HepG2 (cell line): ENCODE results near the gene MFAP5.

ENCODE experiments used
- ATF1 ChIP-seq: IDR thresholded peaks from 2 replicates; pipeline ENCODE4 v1.6.1; 2016; ENCODE audit warnings: mild to moderate bottlenecking, control low read depth
- CCAR2 ChIP-seq: fragments of 200-400 bp; formaldehyde crosslinking; optimal IDR thresholded peaks from 2 replicates; pipeline ENCODE3; 2018; ENCODE audit warnings: low read depth, mild to moderate bottlenecking, low read length, moderate library complexity
- NR2F6 ChIP-seq, 2 experiments: IDR thresholded peaks; 2 replicates each; pipeline ENCODE4 v1.6.1; 2016; ENCODE audit warnings: antibody characterized with exemption in 1 of 2, mild to moderate bottlenecking in 1 of 2
- NR3C1 ChIP-seq: sonication (generic); formaldehyde crosslinking; IDR thresholded peaks from 2 replicates; pipeline ENCODE4 v1.4.0; 2020; ENCODE audit warnings: missing genetic modification reagents
- RBFOX2 ChIP-seq: fragments of 200-400 bp; formaldehyde crosslinking; IDR thresholded peaks from 2 replicates; pipeline ENCODE4 v1.6.1; 2017; ENCODE audit warnings: low read depth, mild to moderate bottlenecking, low read length
- RFX5 ChIP-seq: IDR thresholded peaks from 2 replicates; pipeline ENCODE4 v1.6.1; 2011; ENCODE audit warnings: low read depth, low read length, improper control_type of control experiment
- STAT6 ChIP-seq: sonication (generic); formaldehyde crosslinking; IDR thresholded peaks from 2 replicates; pipeline ENCODE4 v1.4.0; 2020; ENCODE audit warnings: missing genetic modification reagents, mild to moderate bottlenecking, borderline replicate concordance
- ZBTB4 ChIP-seq: sonication (generic); formaldehyde crosslinking; IDR thresholded peaks from 2 replicates; pipeline ENCODE4 v1.4.0; 2020; ENCODE audit warnings: missing genetic modification reagents, mild to moderate bottlenecking, borderline replicate concordance
- ZNF326 ChIP-seq: sonication (generic); formaldehyde crosslinking; IDR thresholded peaks from 2 replicates; pipeline ENCODE4 v1.4.0; 2020; ENCODE audit warnings: missing genetic modification reagents, borderline replicate concordance
- ZNF660 ChIP-seq: sonication (generic); formaldehyde crosslinking; IDR thresholded peaks from 2 replicates; pipeline ENCODE4 v1.5.1; 2020; ENCODE audit warnings: mild to moderate bottlenecking, low read depth, missing genetic modification reagents, borderline replicate concordance

- no peak for TF ChIP-seq RFX5
- no peak for TF ChIP-seq ZBTB4 (CRISPR knock-in tag)
- TF ChIP-seq CCAR2 = no peak
- TF ChIP-seq ATF1 = no peak
- no peak for TF ChIP-seq STAT6 (CRISPR knock-in tag)
- TF ChIP-seq NR3C1 (CRISPR knock-in tag) = no peak
- no peak for TF ChIP-seq RBFOX2
- TF ChIP-seq ZNF660 (CRISPR knock-in tag) = no peak
- no peak for TF ChIP-seq ZNF326 (CRISPR knock-in tag)
- TF ChIP-seq NR2F6 (IDR thresholded peaks at IDR 0.05) = no peak
- TF ChIP-seq NR2F6 (CRISPR knock-in tag; IDR thresholded peaks at IDR 0.05) = no peak
These were observed 1.6 kb downstream of the MFAP5 start for GRCh38 chr12:8661016-8661415.
